GM21390 (cell line): ENCODE results near the gene FGF6.

Source experiments
- ATAC-seq: cut with Tn5 transposase; IDR thresholded peaks from one replicate; pipeline ENCODE4 v1.9.1; 2021; ENCODE audit not compliant: unreplicated experiment

FGF6 gene

DNA sequence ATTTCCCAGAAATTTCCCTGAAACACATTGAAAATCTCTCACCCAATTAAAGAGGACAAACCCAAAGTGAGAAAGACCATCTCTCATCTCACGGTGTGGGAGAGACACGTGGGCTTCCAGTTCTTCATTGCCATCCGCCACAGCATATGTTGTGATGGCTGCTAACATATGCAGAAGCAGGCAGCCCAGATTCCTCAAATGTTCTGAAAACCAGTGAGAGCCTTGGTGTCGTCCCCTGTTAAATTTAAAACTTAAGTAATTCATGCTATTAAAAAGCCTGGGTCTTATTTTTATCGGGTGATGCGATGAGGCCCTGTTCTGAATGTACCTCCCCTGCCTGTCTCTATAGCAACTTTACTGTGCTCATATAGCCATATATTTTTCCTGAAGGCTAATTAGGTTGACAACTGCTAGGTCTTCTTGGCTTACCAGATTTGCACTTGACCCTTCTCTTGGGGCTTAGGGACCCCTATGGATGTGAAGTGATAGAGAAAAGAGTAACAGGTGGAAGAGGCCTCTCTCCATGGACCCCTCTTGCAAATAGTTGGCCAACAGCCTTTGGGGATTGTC lies 2.8 kb upstream of the FGF6 start:
- no peak for ATAC-seq

- no peak for ATAC-seq
Measured at GRCh38 chr12:4447151-4447550, 1.5 kb upstream of the FGF6 start.

DNA sequence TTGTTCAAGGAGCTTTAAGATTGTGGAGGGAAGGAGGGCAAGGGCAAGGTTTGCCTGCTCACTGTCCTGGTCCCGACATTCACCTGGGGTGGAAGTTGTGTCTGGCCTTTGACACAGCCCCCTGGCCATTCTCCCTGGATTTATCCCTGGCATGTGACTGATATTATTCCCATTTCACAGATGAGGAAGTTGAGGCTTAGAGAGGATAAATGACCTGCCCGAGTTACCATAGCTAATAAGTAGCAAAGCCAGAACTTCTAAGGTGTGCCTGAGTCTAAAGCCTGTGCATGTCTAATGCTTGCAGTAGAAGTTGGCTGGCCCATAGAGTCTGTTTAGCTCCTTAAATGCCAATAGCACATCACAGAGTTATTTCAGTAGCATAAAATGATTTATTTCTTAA lies 720 bp upstream of the FGF6 start:
- ATAC-seq = no peak

DNA sequence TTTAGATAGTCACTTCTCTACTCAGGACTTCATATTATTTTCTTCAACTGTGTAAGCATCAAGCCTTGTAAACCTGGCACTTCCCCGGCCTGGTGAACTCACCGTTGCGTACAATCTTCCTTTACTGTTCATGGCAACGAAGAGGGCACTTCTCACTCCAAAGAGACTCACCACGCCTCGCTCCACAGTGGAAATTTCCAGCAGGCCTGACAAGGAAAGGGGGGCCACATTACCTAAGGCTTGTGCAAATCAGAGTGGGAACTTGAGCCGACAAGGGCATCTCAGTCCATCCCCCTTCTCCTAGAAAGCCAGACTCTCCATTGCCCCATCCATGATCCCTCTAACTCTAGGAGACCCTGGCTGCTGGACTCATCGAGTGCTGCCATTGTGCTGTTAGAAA lies 1.6 kb downstream of the FGF6 start:
- no peak for ATAC-seq

DNA sequence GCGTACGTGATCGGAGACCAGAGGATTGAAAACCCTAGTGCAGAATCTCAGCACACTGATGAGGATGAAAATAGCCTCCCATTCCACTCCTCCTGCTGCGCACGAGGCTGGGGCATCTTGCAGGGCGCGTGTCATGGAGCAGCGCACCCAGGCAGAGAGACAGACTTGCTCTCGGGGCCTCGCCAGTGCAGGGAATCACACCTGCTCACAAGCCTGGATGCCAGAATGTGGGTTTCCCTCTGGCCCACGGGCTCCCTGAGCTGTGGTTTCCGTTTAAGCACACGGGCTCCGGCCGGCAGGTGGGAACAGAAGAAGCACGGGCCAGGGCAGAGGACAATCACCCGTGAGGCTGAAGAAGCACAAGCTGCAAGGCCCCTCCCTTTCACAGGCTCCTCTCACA lies 2.0 kb downstream of the FGF6 start:
- ATAC-seq = no peak

- no peak for ATAC-seq
Measured at GRCh38 chr12:4441355-4442335, 4.0 kb downstream of the FGF6 start.

DNA sequence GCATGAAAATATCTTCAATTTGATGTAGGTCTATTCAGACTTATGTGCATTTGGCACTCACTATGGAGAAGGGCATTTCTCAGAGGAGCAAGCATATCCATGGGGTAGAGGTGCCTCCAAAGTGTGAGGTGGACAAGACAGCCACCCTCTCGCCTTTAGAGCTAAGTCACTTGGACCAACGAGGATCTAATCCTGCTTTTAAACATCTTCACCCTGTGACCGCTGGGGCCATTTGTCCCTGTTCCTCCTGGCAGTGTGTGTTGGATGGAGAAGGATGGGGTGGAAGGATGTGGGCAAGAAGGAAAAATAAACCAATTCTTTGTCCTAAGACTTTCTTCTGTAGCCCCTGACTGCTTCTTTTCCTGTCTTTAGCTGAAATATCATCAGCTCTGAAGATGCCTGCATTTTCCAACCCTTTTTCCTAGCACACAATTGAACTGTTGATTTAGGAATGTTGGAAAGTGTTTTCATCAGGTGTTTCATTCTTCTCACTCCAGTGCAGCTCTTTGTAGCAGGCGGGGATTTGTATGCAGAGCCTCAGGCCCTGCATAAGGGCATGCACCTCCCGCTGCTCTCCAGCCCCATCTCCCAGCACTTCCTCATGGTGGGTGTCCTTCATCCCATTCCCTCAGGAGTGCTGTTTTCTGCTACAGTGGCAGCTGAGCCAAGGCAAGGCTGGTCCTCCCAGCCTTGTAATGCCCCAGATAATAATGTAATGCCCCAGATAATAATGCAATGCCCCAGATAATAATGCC lies 5.3 kb downstream of the FGF6 start:
- no peak for ATAC-seq

GRCh38 chr12:4439736-4440135 lies 5.9 kb downstream of the FGF6 start:
- no peak for ATAC-seq

- ATAC-seq = no peak
Measured at GRCh38 chr12:4438834-4439596, 6.6 kb downstream of the FGF6 start.

- no peak for ATAC-seq
Measured at GRCh38 chr12:4435537-4435936, 10.1 kb downstream of the FGF6 start.

DNA sequence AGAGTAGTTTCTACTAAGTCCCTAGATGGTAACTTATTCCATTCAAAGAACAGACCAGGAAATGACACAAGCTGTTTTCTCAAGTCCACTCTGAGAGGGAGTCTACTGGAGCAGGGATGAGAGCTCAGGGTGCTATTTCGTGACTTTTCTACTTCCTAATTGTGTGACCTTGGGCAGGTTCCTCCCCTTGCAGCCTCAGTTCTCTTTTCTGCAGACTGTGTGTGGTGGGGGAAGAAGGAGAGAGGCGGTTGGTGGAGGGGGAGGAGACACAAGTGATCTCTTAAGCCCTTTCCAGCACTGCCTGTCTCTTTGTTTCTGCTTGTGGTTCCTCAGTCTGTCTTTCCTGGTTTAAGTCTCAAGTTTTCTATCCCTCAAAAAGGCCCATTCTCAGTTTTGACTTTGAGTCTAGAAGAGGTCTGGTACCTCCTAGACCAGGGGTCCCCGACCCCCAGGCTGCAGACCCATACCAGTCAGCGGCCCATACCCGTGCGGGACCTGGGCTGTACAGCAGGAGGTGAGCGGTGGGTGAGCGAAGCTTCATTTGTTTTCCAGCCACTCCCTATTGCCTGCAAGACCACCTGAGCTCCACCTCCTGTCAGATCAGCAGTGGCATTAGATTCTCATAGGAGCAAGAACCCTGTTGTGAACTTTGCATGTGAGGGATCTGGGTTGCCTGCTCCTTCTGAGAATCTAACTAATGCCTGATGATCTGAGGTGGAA lies 10.7 kb downstream of the FGF6 start:
- no peak for ATAC-seq

DNA sequence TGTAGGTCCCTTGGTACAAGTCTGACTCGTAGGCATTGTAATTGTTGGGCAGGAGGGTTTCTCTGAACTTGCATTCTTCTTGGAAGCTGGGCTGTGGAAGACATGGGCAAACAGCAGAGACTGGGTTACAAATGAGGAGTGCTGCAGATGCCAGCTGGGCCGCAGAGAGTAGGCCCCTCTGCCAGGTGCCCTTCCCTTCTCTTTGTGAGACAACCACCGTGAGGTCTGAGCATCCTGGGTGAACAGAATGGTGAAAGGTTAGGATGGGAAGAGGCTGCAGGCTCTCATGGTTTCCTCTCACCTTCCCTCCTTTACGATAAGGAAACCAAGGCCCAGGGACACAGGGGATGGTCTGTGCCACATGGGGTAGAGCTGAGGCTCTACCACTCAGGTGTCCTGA lies 11.3 kb downstream of the FGF6 start:
- no peak for ATAC-seq

GRCh38 chr12:4433745-4434058 lies 11.9 kb downstream of the FGF6 start:
- ATAC-seq = no peak

DNA sequence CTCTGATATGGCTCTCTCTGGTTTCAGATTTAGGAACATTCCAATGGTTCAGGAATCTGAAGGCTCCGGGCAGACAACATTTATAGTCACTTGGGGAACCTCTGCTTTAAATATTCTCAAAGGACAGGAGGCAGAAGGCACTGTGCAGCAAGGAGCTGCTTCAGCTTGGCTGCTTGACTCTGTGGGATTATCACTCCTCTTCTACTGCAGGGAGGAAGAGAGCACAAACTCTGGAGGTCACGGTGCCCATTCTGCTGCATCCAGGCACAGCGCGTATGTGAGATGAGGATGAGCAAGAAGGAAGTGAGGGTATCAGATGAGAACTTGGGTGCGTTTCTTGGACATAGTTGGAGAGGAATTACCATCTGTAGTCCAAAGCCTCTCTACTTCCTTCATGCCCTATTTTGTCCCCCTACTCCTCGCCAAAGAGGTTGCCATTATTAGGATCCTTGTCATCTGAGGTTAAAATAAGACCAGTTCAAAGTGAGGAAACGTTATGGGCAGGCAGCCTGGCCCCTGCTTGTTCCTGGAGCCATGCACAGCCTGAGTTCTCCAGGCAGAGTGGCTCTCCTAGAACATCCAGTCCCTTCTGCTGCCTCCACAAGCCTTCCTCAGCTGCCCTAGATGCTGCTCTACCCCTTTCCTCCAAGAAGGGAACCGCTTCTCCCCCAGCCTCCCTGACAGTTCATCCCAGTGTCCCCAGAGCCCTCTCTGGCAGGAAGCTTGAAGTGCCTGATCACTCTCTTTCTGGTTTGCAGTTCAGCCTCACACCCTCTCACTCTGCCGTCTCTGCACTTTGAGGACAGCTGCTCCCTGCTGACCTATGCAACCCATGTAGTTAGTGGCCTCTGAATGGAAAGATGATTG lies 12.5 kb downstream of the FGF6 start:
- ATAC-seq = no peak

GRCh38 chr12:4431866-4432265 lies 13.7 kb downstream of the FGF6 start:
- no peak for ATAC-seq

DNA sequence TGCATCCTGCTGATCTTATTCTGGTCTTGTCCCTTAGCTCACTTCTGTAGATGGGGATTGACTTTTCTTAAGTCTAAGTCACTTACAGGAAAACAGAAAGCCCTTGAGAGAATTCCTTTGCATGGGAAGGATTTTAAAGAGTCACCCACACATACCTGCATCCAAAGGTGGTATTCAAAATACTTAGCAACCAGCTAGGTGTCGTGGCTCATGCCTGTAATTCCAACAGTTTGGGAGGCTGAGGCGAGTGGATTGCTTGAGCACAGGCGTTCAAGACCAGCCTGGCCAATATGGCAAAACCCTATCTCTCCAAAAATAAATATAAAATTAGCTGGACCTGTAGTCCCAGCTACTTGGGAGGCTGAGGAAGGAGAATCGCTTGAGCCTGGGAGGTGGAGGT lies 14.2 kb downstream of the FGF6 start:
- no peak for ATAC-seq

DNA sequence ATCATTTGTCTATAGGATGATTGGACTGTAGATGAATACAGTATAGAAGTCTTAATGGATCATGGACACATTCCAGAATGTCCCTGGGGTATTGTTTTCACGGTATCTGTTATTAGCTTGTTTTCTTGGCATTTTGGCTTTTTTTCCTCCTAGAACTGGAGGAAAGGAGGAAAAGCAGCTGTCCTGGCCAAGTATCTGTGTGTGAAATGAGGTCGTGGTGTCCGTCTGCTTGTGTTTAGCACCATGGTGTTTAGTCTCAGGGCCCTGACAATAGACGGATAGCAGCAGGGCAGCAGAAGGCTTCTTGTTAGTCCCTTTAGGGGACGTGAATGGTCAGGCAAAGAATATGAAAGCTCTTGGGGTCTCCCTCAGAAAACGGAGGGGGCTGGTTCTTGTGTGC lies 21.2 kb downstream of the FGF6 start:
- no peak for ATAC-seq

GRCh38 chr12:4423528-4424195 lies 22.0 kb downstream of the FGF6 start:
- no peak for ATAC-seq

GRCh38 chr12:4422985-4423384 lies 22.6 kb downstream of the FGF6 start:
- ATAC-seq = no peak
